HL-60 (cell line): ENCODE measurements around the gene BEST3.

ENCODE experiments used
- CTCF ChIP-seq: IDR thresholded peaks from one replicate; pipeline ENCODE4 v1.5.1; 2011; ENCODE audit warnings: low read length, control low read depth, inconsistent platforms; ENCODE audit not compliant: insufficient read depth
- GABPA ChIP-seq: IDR thresholded peaks from 2 replicates; pipeline ENCODE4 v1.6.1; 2012; ENCODE audit warnings: low read depth
- POLR2AphosphoS5 ChIP-seq: IDR thresholded peaks from 2 replicates; pipeline ENCODE4 v1.6.1; 2012; ENCODE audit warnings: low read depth
- REST ChIP-seq: IDR thresholded peaks from 2 replicates; pipeline ENCODE4 v1.6.1; 2012; ENCODE audit warnings: low read depth; ENCODE audit not compliant: insufficient replicate concordance
- SPI1 ChIP-seq: IDR thresholded peaks from 2 replicates; pipeline ENCODE4 v1.6.1; 2012; ENCODE audit warnings: low read depth, mild to moderate bottlenecking, borderline replicate concordance

GRCh38 chr12:69684466-69684865, 14.6 kb downstream of the BEST3 start:
- TF ChIP-seq CTCF (no peak), SPI1 (no peak), POLR2AphosphoS5 (no peak), REST (no peak), GABPA (no peak)
